OCI-LY3 (cell line): ENCODE measurements around the gene B4GALT2.

ENCODE experiments used
- CTCF ChIP-seq: fragments of 200-600, 300-600 bp; sonication (generic); IDR thresholded peaks from 2 replicates; pipeline ENCODE4 v1.5.1; 2014; ENCODE audit warnings: antibody characterized with exemption, low read length, low read depth
- EZH2phosphoT487 ChIP-seq: fragments of 200-600 bp; shearing (Covaris generic); IDR thresholded peaks from 2 replicates; pipeline ENCODE4 v1.6.1; 2018; ENCODE audit warnings: antibody characterized with exemption, mixed run types, low read depth

GRCh38 chr1:43963890-43964289 is 15.1 kb upstream of the B4GALT2 start:
- TF ChIP-seq CTCF (no peak), EZH2phosphoT487 (no peak)
